Hepatocyte (in vitro differentiated cells): Measurements from ENCODE around the gene SPART. TPM values are rescaled to one million over a fixed set of nuclear protein-coding genes. Genes with fewer than 3 reads are reported as not detected.

Experiments used
- DNase-seq: peaks from one replicate; pipeline ENCODE4 v3.0.0-alpha.2; 2016; ENCODE audit warnings: low spot score
- H2AFZ ChIP-seq: fragments of 200-600 bp; sonication (generic); 2 replicates; pipeline ENCODE4 v1.6.0; 2016; ENCODE audit warnings: antibody characterized with exemption, mild to moderate bottlenecking
- H3K27ac ChIP-seq: fragments of 200-600 bp; sonication (generic); 2 replicates; pipeline ENCODE4 v1.5.1; 2016; ENCODE audit warnings: mild to moderate bottlenecking
- H3K27me3 ChIP-seq: fragments of 200-600 bp; sonication (generic); 2 replicates; pipeline ENCODE4 v1.6.1; 2016
- H3K36me3 ChIP-seq: fragments of 200-600 bp; sonication (generic); replicated peaks from 2 replicates; pipeline ENCODE4 v1.5.1; 2016; ENCODE audit warnings: low read depth; ENCODE audit not compliant: insufficient read depth
- H3K4me1 ChIP-seq: fragments of 200-600 bp; sonication (generic); 2 replicates; pipeline ENCODE4 v1.5.1; 2016; ENCODE audit warnings: mild to moderate bottlenecking, moderate library complexity; ENCODE audit not compliant: insufficient read depth
- H3K4me2 ChIP-seq: fragments of 200-600 bp; sonication (generic); 2 replicates; pipeline ENCODE4 v1.6.0; 2016
- H3K4me3 ChIP-seq: fragments of 200-600 bp; sonication (generic); 2 replicates; pipeline ENCODE4 v1.5.1; 2016; ENCODE audit warnings: mild to moderate bottlenecking
- H3K79me2 ChIP-seq: fragments of 200-600 bp; sonication (generic); 2 replicates; pipeline ENCODE4 v1.6.0; 2017; ENCODE audit warnings: mild to moderate bottlenecking
- H3K9me2 ChIP-seq: fragments of 200-600 bp; sonication (generic); replicated peaks from 2 replicates; pipeline ENCODE4 v1.6.0; 2017; ENCODE audit warnings: mild to moderate bottlenecking; ENCODE audit not compliant: insufficient read depth
- H3K9me3 ChIP-seq: fragments of 200-600 bp; sonication (generic); 2 replicates; pipeline ENCODE4 v1.5.1; 2016; ENCODE audit warnings: low read depth, mild to moderate bottlenecking
- H4K20me1 ChIP-seq: fragments of 200-600 bp; sonication (generic); 2 replicates; pipeline ENCODE4 v1.6.0; 2016; ENCODE audit warnings: mild to moderate bottlenecking; ENCODE audit not compliant: insufficient read depth, poor library complexity, severe bottlenecking
- CTCF ChIP-seq: fragments of 200-600 bp; sonication (generic); IDR thresholded peaks from 2 replicates; pipeline ENCODE4 v1.5.1; 2016; ENCODE audit warnings: antibody characterized with exemption, mild to moderate bottlenecking; ENCODE audit not compliant: poor library complexity
- EZH2 ChIP-seq: fragments of 200-600 bp; sonication (generic); IDR thresholded peaks from 2 replicates; pipeline ENCODE4 v1.6.1; 2016; ENCODE audit warnings: antibody characterized with exemption, mild to moderate bottlenecking, borderline replicate concordance
- EZH2phosphoT487 ChIP-seq: fragments of 200-600 bp; sonication (generic); IDR thresholded peaks from one replicate; pipeline ENCODE4 v1.6.1; 2018; ENCODE audit warnings: antibody characterized with exemption, mild to moderate bottlenecking, low read depth, moderate library complexity; ENCODE audit not compliant: unreplicated experiment, severe bottlenecking
- WGBS: methylation state at CpG from one replicate; pipeline ENCODE4 v1.1.6; 2016; ENCODE audit warnings: low lambda C conversion rate; ENCODE audit errors: missing lambda C conversion rate; 5-methylcytosine and 5-hydroxymethylcytosine counted together
- polyA plus RNA-seq: library from polyadenylated mRNA; unstranded; fragments of >200 nt; fragmentation: Nextera tagmentation; extraction: Ambion mirVana; gene quantifications from 2 replicates; pipeline ENCODE4 v1.2.1, GENCODE V29; 2016
- total RNA-seq: library from RNA; depleted of rRNA; stranded (reverse); fragments of >200 nt; gene quantifications from 2 replicates; pipeline ENCODE4 v1.2.3, GENCODE V29; 2014

The SPART gene
- total and polyA plus RNA-seq, 2 experiments from 2014 or later = 86.7 to 107 TPM

DNA sequence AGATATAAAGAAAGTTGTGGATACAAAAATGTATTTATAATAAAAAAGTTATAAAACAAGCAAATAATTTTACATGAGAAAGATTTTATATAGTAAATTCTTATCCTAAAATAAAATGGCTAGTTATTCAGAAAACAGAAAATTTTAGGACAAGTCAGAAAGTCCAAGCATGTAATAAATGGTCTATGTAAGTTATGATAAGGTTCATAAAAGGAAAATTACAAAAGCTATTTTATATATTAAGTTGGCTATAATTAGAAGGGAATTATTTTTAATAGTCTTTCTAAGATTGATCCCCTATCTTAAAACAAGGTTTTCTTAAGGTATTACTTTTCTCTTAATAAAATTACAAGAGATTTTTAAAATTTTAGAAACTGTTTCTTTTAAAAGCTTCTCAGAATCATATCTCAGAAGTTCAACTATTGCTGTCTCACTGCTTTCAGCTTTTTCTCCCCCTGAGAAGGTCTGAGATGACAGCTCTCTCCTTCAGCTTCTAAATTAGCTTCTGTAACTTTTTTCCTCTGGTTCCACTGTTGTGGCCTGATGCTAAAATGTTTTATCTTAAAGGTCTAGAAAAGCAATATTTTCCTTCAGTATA lies 57.3 kb downstream of the SPART start:
- Histone ChIP-seq H3K27me3 (no peaks in the 10 kb centered on the region), H3K79me2 (no peaks in the 10 kb centered on the region), H3K4me3 (no peak overlapping the region), H3K4me1 (no peaks in the 10 kb centered on the region), H4K20me1 (no peaks in the 10 kb centered on the region), H3K27ac (no peak overlapping the region), H3K36me3 (no peaks in the 10 kb centered on the region), H3K4me2 (no peak overlapping the region), H2AFZ (no peak overlapping the region), H3K9me3 (peaks cover 7% of the 10 kb centered on the region), H3K9me2 (no peaks in the 10 kb centered on the region)
- TF ChIP-seq EZH2 = no peak
- no peak for DNase-seq

DNA sequence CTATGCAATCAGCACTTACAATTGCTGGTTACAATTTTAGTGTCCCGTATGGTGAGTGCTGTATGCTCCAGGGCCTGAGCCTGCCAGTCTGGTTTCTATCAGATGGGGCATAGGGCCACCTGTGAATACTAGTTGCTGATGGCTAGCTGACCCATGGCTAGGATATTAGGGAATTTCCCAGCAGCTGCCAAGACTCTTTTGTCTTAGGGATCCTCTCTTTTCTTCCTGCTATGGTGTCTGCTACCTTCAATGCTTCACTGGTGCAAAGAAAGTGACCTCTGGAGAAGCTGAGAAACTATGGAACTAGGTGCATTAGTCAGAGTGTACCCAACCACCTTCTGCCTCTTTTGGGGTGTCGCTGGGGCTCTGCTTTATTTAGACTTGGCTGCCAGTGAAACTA lies 60.2 kb downstream of the SPART start:
- WGBS = 88% methylated on average over 2 of the region's 2 CpGs
- H3K4me2 ChIP-seq = no peak overlapping the region
- H3K9me3 ChIP-seq = peaks cover 7% of the 10 kb centered on the region
- no peak overlapping the region for H3K27ac ChIP-seq
- no peak for DNase-seq
- no peaks in the 10 kb centered on the region for H3K79me2 ChIP-seq
- H2AFZ ChIP-seq = no peak overlapping the region
- no peaks in the 10 kb centered on the region for H4K20me1 ChIP-seq
- TF ChIP-seq EZH2 (no peak), EZH2phosphoT487 (no peak)
- H3K9me2 ChIP-seq = no peaks in the 10 kb centered on the region
- no peak overlapping the region for H3K4me3 ChIP-seq
- no peaks in the 10 kb centered on the region for H3K4me1 ChIP-seq
- no peaks in the 10 kb centered on the region for H3K36me3 ChIP-seq
- no peaks in the 10 kb centered on the region for H3K27me3 ChIP-seq

DNA sequence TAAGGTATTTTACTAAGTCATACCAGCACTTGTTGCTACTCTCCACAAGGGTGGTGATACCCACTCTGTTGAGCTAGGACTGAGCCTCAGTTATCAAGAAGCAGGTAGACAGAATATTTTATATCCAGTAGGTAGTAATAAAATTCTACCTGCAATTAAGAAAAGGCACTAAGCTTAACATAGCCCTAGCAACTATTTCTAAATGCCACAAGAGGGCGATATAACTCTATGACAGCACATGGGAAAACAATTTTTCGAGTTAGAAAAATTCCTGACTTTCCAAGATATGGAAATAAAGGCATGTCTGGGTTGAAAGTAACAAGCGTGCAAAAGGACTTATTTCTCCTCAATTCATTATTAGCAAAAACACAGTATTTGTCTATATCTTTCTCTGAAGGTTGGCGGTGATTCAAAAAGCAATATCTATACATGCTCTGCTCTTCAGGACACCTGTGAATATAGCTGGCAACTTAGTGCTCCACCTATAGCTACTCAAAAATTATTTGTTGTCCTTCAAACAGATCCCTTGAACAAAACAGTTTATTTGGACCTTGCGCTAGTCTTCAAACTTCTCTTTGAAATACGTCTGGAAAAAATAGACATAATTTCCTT lies 63.3 kb downstream of the SPART start:
- Histone ChIP-seq H3K9me3 (peaks cover under 1% of the 10 kb centered on the region), H3K4me3 (no peak overlapping the region), H4K20me1 (no peaks in the 10 kb centered on the region), H3K4me1 (no peaks in the 10 kb centered on the region), H3K27ac (no peak overlapping the region), H3K9me2 (no peaks in the 10 kb centered on the region), H3K79me2 (no peaks in the 10 kb centered on the region), H3K36me3 (no peaks in the 10 kb centered on the region), H3K4me2 (no peak overlapping the region), H3K27me3 (no peaks in the 10 kb centered on the region), H2AFZ (no peak overlapping the region)
- WGBS = 46% methylated on average over 6 of the region's 6 CpGs
- peak; percentile 66 for DNase-seq
- peak; percentile 89 for TF ChIP-seq CTCF
- no peak for TF ChIP-seq EZH2phosphoT487

DNA sequence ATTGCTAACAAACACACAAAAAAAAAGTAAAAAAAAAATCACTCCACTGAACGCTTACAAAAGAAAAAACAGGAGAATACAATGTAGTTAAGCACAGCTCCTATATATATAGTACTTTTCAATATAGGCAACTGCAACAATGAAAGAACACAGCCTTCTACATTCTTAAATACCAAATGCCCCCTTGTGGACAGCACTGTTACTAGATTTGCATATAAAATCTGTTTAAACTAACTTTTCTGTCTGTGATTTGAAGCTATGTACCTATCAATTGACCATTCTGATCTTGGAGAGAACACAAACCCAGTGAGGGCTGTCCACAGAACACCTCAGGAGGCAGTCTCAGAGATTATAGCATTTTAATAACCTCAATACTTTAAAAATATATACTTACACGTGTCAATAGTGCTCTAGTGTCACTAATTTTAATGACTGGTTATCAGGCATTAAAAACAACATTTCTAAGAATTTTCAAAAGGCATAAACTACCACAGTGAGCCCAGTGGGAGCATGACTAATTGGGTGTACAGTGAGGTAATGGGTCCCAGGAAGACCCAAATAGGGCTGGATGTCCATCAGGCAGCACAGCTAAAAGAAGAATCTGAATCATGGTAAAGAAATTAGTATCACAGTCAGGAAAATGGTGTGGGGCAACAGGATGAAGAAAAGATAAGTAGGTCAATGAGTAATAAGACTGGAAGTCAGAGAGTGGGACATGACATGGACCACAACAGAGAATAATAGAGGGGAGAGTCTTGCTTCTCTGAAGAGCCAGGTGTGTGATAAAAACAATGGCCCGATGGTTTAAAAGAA lies 70.8 kb downstream of the SPART start:
- H3K9me3 ChIP-seq = no peaks in the 10 kb centered on the region
- 80% methylated on average over 3 of the region's 3 CpGs for WGBS
- H3K4me1 ChIP-seq = no peaks in the 10 kb centered on the region
- H3K9me2 ChIP-seq = no peaks in the 10 kb centered on the region
- H3K36me3 ChIP-seq = no peaks in the 10 kb centered on the region
- H3K4me2 ChIP-seq = no peak overlapping the region
- no peaks in the 10 kb centered on the region for H3K27me3 ChIP-seq
- DNase-seq = peak; percentile 83
- no peak overlapping the region for H2AFZ ChIP-seq
- no peaks in the 10 kb centered on the region for H3K79me2 ChIP-seq
- no peaks in the 10 kb centered on the region for H4K20me1 ChIP-seq
- H3K4me3 ChIP-seq = no peak overlapping the region
- H3K27ac ChIP-seq = no peak overlapping the region
- TF ChIP-seq EZH2 (no peak), CTCF (peak; percentile 72), EZH2phosphoT487 (no peak)
